Fibroblast of the aortic adventitia (primary cell): ENCODE data around the gene IMPG2. TPM values are rescaled to one million over a fixed set of nuclear protein-coding genes. Genes with fewer than 3 reads are reported as not detected.

Experiments used
- DNase-seq: peaks from one replicate; pipeline ENCODE4 v3.0.0-alpha.2; 2010; ENCODE audit warnings: low read depth
- H3K4me3 ChIP-seq: 2 replicates; pipeline ENCODE4 v1.5.1; 2011; ENCODE audit warnings: low read depth, mild to moderate bottlenecking, control low read depth, low read length, moderate library complexity
- total RNA-seq: library from RNA; depleted of rRNA; stranded (reverse); fragments of >200 nt; gene quantifications from 2 replicates; pipeline ENCODE4 v1.2.3, GENCODE V29; 2012; ENCODE audit warnings: low replicate concordance
- TF ChIP-seq, protein P1 (sequence below): IDR thresholded peaks from 2 replicates; pipeline ENCODE4 v1.5.1; 2011; ENCODE audit warnings: mild to moderate bottlenecking, low read length, control low read depth, inconsistent platforms; ENCODE audit not compliant: insufficient read depth

The IMPG2 gene
- total RNA-seq, result 0.45 and 0.65 TPM in 2 replicates

DNA sequence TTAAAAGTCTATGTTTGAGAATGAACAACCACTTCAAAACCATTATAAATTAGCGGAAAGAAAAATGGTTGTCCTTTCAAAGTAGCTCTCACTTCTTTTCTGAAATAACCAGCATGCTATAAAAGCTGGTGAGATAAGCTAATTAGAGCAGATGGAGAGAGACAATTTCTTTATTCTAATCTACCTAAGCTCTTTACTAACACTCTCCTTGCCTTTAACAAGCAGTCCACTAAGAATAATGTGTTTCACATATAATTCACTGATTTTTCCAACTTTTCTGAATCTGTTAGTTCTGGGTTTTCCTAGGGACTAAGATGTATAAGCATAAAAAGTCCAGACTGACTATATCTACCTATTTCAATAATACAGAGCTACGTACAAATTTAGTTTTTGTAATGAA lies at the start of gene IMPG2:
TSS of gene IMPG2 (minus strand) at position 101 of the 400 bp plus-strand sequence. CDS start 203 bp downstream, outside the sequence.
- H3K4me3 ChIP-seq, result no peak within 1 kb of the TSS
- TF ChIP-seq, protein P1, sequence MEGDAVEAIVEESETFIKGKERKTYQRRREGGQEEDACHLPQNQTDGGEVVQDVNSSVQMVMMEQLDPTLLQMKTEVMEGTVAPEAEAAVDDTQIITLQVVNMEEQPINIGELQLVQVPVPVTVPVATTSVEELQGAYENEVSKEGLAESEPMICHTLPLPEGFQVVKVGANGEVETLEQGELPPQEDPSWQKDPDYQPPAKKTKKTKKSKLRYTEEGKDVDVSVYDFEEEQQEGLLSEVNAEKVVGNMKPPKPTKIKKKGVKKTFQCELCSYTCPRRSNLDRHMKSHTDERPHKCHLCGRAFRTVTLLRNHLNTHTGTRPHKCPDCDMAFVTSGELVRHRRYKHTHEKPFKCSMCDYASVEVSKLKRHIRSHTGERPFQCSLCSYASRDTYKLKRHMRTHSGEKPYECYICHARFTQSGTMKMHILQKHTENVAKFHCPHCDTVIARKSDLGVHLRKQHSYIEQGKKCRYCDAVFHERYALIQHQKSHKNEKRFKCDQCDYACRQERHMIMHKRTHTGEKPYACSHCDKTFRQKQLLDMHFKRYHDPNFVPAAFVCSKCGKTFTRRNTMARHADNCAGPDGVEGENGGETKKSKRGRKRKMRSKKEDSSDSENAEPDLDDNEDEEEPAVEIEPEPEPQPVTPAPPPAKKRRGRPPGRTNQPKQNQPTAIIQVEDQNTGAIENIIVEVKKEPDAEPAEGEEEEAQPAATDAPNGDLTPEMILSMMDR, result no peak
- DNase-seq, result no peak

DNA sequence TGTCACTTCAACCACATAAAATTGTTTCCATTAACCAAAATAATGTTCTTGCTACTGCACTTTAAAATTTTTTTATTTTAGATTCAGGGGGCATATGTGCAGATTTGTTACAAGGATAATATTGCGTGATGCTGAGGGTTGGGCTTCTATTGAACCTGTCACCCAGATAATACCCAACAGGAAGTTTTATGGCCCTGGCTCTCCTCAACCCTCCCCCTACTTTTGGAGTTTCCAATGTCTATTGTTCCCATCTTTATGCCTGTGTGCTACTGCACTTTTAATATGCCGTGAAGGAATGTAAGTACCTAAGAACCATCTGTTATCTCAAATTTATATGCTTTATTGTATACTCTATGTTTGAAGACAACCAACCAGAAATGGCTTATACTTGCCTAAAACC lies 42.0 kb upstream of the IMPG2 start:
- TF ChIP-seq, protein P1, result no peak
- H3K4me3 ChIP-seq, result no peak overlapping the region
- DNase-seq, result no peak

DNA sequence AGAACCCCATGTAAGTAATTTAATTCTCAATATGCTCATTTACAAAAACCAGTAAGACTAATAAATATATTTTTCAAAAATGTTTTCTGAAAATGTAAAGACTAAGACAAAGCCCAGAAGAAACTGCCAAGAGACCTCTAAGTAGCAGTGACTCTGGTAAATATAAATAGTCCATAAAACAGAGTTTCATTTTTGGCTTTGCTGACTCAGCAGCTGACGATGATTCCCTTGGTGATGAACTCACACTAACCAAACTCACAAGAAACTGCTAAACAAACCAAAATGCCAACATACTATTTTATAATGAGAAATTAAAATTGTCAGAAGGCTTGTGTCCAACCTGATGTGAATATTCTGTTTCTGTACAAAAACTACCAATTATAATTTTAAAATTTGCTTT lies 31.5 kb upstream of the IMPG2 start:
- no peak overlapping the region for H3K4me3 ChIP-seq
- peak; percentile 11 for DNase-seq
- TF ChIP-seq, protein P1, result no peak

DNA sequence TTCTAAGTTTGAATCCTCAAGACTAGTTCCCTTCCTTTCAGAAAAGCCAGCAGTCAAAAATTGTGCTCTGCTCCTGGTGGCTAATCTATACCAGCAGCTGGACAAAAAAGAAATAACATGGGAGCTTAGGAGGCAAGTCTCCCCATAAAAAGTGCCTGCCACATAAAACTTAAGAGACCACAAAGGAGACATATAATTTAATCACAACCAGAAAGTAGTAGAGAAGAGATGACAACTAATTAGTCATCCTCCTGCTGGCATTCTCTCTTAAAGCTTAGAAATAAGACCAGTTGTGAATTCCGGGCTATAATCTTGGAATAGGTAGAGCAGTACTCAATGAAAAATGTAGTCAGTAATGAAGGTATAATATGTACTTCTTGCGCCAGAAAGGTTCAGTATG lies 20.2 kb upstream of the IMPG2 start:
- no peak overlapping the region for H3K4me3 ChIP-seq
- peak; percentile 0 for DNase-seq
- TF ChIP-seq, protein P1, result no peak

DNA sequence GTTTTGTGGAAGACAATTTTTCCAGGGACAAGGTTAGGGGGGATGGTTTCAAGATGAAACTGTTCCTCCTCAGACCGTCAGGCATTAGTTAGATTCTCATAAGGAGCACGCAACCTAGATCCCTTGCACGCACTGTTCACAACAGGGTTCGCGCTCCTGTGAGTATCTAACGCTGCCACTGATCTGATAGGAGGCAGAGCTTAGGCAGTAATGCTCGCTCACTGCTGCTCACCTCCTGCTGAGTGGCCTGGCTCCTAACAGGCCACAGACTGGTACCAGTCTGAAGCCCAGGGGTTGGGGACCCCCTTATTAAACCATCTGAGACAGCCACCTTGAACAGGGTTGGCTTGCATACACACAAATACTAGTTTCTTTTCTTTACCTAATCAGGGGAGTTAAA lies 13.5 kb upstream of the IMPG2 start:
- TF ChIP-seq, protein P1, result no peak
- no peak for DNase-seq
- no peak overlapping the region for H3K4me3 ChIP-seq

DNA sequence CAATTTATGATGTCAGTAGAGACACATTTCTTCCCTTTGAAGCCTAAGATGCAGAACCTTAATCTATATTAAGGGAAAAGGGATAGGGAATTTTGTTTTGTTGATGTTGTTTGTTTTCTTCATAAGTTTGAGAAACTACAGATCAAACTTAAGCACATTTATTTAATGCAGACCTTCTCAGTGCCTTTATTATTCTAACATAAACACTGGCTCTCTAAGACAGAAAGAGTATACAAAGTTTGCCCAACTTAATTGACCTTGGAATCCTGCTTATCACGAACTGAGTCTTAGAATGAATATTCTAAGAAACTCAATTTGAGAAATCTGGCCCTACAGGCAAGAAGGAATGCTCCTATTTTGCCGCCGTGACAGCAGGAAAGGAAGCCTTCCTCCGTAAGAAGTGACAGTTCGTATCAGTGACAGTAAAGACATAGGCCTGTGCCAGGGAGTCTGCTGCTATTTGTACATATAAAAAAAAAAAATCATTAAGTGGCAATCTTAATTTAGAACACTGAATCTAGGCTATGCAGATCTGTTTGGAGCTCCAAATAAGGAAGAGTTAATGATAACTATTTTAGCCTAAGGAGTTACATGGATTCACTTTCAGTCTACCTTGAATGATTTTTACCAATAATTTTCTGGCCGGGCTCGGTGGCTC lies 8.8 kb upstream of the IMPG2 start:
- TF ChIP-seq, protein P1, result no peak
- DNase-seq, result no peak
- no peak overlapping the region for H3K4me3 ChIP-seq
